Measurements from ENCODE around the gene CHST1. TPM values are rescaled to one million over a fixed set of nuclear protein-coding genes. Genes with fewer than 3 reads are reported as not detected.
A peak's percentile ranks its signal among the peaks of the same experiment; 100 is the strongest.

CHST1 gene
- total RNA-seq, 1 experiment from 2014 or later, result 0.17 TPM

DNA sequence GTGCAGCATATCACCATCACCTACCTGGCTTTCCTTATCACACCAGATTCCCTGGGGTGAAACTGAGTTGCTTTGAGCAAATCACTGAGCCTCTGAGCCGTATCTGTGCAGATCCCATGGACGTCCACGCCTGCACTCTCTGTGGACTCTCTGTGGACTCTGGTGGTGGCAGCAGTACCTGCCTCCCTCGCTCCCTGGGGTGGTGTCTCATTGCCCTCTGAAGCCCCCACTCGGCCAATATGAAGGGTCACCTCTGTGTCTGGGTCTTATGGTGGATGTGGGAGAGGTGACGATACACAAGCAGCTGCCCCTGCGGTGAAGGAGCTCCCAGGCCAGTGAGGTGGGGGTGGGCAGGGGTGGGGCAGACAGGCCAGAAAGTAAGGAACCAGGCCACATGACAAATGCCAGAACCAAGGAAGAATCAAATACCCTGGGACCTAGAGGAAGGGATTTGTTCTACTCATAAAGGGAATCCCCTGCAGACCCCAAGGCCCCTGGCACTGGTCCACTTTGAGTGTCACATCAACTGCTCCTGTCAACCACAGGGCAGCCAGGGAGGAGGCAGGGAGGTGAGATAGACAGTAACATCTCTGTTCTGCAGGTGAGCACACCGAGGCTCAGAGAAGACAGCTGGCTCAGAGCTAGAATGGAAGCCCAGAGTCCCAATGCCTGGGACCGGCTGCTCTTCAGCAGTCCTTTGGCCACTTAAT is 9.2 kb upstream of the CHST1 start:
- no peak for DNase-seq (ENCODE audit: low read depth)

DNA sequence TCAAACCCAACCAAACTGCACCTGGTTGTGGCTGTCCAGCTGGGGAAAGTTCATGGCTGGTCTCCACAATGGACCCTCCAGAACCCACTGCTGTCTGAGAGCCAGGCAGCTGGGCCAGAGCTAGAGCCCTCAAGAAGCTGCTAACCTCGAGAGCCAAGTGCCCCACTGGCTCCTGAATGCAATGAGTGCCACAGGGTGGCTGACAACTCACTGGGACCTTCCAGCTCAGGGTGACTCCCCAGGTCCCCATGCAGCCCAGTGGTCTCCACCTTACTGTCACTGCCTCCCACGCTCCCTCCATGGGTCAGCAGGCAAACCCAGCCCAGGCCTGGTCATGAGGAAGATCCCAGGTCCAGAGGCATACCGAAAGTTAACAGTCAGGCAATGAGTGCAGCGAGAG is 8.0 kb upstream of the CHST1 start:
- DNase-seq (ENCODE audit: low read depth), result no peak

DNA sequence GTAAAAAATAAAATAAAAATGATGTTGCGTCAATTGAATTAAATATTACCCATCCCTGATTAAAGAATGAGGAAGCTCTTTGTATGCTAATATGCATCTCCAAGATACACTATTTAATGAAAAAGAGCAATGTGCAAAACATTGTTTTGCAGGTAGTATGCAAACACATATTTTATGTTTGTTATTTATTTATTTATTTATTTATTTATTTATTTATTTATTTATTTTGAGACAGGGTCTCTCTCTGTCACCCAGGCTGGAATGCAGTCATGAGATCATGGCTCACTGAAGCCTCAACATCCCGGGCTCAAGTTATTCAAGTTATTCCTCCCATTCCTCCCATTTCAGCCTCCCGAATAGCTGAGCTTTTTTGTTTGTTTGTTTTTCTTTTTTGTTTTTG is 7.2 kb upstream of the CHST1 start:
- DNase-seq (ENCODE audit: low read depth), result no peak

DNA sequence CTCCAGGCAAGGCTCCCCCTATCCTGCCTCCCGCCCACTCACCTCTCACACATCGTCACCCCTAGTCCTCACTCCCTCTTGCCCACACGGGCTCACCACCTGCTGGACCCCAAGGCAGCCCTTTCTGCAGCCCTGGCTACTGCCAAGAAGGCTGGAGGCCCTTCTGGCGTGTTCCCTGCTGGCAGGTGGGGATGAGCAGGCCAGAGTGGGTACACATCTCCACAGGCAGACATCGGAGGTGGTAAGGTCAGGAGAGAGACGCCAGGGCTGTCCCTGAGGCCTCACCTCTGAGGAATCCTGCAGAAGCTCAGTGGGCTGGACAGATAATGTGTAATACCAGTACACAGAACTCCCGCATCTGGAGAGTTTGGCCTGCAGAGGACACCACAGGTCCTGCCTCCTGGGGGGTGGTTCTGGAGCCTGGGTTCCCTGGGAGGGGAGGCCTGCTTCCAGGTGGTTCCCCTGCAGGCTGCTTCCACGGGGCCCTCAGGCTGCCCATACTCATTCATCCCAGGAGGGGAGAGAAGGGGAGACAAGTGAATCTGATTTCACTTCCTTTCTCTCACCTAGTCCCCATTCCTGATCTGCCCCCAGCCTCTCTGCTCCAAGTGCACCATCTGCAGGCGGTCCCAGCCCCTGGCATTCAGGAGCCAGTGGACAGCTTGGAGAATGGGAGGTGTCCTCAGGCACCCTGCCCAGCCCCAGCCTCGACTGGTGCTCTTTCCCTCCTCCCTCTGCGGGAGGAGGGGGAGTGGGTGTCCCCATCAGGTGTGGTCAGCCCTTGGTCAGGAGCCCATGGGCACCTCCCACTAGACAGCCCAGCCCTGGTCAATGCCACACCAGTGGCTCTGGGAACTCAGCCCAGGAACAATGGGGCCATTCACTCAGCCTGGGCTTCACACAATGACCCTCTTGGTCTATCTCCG is 6.1 kb upstream of the CHST1 start:
- DNase-seq (ENCODE audit: low read depth), result no peak

DNA sequence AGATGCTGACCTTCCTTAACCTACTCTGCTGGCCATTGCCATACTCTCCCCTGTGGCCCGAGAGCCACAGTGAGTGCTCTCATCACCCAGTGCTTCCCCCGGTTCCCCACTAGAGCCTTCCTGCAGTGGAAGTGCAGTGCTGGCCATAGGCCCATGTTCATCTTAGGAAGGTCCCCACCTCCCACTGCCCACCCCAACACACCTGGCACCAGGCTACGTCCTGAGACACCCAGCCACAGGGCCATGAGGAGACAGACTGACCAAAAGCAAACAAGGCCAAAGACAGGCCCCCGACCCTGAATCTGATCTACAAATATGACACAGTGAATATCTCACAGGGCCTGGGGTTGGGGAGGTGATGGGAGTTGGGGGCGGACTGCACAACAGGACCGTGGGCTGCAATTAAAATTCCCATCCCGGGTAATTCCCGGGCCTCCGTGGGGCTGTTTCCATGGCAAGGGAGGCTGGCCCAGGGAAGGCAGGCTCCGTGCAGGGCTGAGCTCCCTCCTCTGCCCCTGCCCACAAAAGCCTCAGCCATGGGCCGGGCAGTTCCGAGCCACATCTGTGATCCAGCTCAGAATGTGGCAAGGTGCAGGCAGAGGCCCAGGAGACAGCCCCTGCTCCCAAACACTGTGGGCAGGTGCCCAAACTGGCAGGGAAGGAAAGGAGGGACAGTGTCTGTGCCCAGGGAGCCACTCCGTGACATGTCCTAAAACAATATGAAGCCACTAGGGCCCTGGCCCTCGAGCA is 5.1 kb upstream of the CHST1 start:
- DNase-seq (ENCODE audit: low read depth), result no peak

DNA sequence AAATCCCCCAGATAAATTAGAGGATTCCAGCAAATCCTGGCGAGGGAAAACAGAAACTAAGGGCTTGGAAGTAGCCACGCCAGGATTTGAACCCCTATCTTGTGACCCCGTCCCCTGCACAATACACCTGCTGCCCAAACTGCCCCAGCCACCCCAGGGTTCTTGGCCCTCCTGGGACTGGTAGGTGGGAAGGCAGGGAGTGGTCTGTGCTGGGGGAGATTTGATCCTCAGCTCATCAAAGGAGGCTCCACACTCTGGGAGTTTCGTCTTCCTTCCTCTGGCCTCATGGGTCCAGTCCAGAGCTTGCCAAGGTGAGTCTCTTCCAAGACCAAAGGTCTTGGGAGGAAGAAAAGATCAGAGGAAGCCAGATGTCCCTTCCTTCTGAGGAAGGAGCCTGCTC is 4.5 kb upstream of the CHST1 start:
- DNase-seq (ENCODE audit: low read depth), result no peak

GRCh38 chr11:45669146-45669545 is 3.7 kb upstream of the CHST1 start:
- DNase-seq (ENCODE audit: low read depth), result no peak

- no peak for DNase-seq (ENCODE audit: low read depth)
These were observed 2.7 kb upstream of the CHST1 start for GRCh38 chr11:45667929-45668680.

GRCh38 chr11:45666648-45667642 is 1.5 kb upstream of the CHST1 start:
- DNase-seq (ENCODE audit: low read depth), result no peak

DNA sequence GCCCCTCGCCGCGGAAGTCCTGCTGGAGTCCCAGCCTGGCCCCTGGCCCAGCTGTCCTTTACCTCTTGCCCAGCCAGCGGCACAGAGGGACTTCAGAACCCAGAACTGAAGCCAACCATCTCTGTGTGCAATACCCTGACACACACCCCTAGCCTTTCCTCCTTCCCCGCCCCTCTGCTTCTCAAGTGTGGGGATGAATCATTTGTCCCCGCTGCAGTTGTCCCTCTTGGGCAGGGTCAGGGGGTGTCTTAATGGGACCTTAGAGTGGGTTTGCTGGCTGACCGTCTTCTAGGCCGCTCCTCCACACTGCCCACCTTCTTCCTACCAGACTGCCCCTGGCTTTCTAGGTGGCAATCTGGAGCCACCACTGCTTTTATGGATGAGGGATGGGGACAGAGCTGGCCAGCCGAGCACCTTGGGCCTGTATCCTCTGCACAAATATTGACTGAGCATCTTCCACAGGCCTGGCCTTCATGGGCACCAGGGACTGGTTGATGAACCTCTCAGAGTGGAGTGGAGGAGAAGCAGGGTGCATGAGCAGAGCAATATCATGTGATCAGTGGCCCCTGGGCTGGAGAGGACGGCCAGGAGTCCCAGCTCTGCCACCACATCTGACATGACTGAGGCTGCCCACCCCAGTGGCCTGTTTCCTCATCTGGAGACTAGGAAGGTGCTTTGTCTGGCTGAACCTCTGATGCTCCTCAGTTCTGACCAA is 668 bp upstream of the CHST1 start:
- DNase-seq (ENCODE audit: low read depth), result peak; percentile 34

DNA sequence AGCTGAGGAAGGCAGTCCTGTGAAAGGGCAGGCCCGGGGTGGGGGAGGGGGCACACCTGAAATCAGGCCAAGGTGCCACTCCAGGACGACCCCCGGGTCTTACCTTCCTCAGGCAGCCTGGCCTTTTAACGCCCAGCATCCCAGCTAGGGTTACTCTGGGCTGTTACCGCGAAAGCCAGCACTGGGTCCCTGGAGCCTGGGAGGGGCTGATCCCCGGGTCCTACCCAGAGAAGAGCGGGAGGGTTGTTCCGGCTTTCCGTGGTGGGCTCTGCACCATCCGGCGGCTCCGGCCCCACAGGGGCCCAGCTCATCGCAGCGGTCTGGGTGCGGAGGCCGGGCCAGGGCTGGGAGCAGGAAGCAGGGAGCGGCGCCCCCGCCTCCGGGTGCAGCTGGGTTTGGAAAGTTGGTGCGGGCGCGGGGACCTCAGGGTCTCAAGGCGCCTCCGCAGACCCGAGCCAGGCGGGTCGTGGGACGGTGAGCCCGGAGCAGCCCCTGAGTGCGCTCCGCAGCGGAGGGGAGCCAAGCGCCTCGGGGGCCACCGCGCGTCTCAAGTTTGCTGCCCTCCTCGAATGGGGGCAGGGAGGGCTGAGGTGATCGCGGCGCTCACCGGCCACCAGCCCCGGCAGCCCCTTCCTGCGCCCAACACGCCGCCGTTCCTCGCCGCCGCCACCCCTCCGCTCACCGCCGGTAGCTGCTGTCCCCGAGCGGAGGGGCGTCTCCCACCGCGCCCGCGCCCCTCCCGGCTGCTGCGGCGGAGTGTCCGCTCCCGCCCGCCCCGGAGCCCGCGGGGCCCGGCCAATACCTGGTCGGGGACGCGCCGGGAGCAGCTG is 831 bp downstream of the CHST1 start:
- DNase-seq (ENCODE audit: low read depth), result no peak

- DNase-seq (ENCODE audit: low read depth), result peak; percentile 47
These were observed 1.7 kb downstream of the CHST1 start for GRCh38 chr11:45663486-45664375.

DNA sequence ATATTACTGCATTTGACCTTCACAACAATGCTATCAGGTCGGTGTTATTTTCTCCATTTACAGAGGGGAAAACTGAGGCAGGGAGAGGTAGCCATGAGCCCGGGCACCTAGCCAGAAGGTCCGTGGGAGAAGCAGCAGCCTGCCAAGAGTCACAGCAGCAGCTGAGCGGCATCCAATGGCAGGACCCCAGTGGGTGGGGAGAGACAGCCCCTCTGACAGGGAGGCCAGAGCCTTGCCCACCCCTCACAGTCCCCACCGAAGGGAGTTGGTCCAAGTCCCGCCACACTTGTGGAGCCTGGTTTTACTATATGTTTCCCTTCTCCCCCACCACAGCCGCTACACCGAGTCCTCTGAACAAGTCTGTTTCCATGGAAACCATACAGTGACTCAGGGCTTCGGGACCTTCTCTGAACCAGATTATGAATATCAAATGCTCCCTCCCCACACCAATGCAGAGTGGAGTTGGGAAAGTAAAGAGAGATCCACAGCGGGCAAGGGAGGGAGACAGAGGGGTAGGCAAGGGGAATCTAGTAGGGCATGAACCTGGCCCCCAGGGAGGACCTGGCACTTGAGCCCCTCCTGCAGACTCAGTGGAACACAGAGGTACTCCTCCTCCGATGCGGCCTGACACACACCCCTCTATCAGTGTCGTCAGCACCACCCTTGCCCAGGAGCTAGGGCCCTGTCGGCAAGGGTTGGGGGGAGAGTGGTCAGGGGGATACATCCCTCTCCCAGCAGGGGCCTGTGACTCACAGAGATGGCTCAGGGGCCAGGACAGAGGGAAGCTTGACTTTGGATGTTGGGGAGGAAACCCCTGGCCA is 2.5 kb downstream of the CHST1 start:
- DNase-seq (ENCODE audit: low read depth), result peak; percentile 88

GRCh38 chr11:45662096-45662664 is 3.2 kb downstream of the CHST1 start:
- DNase-seq (ENCODE audit: low read depth), result no peak

DNA sequence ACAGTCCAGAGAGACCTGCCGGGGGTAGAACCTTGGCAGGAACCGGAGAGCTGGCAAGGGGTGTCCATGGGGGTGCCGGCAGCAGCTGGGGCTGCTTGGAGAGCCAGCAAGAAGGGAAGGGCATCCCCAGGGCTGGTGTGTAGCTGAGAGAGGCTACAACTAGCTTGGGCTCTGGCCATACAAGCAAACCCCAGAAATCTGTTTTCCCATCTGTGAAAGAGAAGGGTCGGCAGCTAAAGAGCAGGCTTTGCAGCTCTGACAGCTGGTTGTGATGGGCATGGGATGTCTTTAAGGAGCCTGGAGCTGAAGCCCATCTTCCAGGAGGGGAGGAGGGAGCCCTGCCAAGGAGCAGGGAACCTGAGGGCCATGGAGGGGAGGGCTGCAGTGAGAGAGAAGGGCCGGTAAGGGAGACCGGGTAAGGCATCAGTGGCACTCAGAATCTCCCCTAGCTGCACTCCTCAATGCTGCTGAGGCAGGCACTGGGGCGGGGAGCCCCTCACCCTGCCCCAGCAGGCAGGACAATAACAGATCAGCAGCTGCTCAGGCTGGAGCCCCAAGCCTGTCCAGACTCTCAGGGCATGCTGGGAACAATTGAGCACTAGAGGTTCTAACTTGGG is 3.9 kb downstream of the CHST1 start:
- DNase-seq (ENCODE audit: low read depth), result no peak
